Measurements from ENCODE around the gene MAP3K8. TPM values are rescaled to one million over a fixed set of nuclear protein-coding genes. Genes with fewer than 3 reads are reported as not detected.

The MAP3K8 gene
- 8.2 and 10.3 TPM in 2 replicates for total RNA-seq

GRCh38 chr10:30433730-30434272, at the start of gene MAP3K8:
TSS of gene MAP3K8 (plus strand) at chr10:30434184. CDS start at chr10:30438939, 4,755 bp downstream.

Other genes starting within 250 kb of the MAP3K8 start
- gene MTPAP, start 84.9 kb upstream of the MAP3K8 start, total RNA-seq: 8.4 and 13.9 TPM in 2 replicates
- gene LYZL2, start 195.6 kb downstream of the MAP3K8 start, total RNA-seq: not detected in 2 replicates